IMR-90 (cell line): ENCODE results near the gene KMT2E. TPM values are rescaled to one million over a fixed set of nuclear protein-coding genes. Genes with fewer than 3 reads are reported as not detected.

Experiments used
- ATAC-seq: fragments of 200-7000 bp; cut with Tn5 transposase; 2 replicates; pipeline ENCODE4 v1.9.1; 2020; ENCODE audit warnings: low read depth, mild to moderate bottlenecking, moderate library complexity
- BruUV-seq: library from RNA; stranded (reverse); fragments of 400-500 nt; replicated peaks from 2 replicates; lab custom pipeline; 2021; lab: Mats Ljungman, UMichigan
- CTCF ChIA-PET: fragments of 300-600 bp; formaldehyde crosslinking; extraction: SDS; loops from one replicate; lab custom pipeline; 2021; ENCODE audit warnings: antibody characterized with exemption; lab: Yijun Ruan, JAX
- POLR2A ChIA-PET: fragments of 300-600 bp; sonication (Branson Sonifier 250); formaldehyde crosslinking; loops from one replicate; lab custom pipeline; 2022; ENCODE audit warnings: antibody characterized with exemption; ENCODE audit not compliant: unreplicated experiment; lab: Charles Lee
- DNase-seq: peaks from one replicate; pipeline ENCODE4 v3.0.0; 2013
- H2AFZ ChIP-seq: replicated peaks from 2 replicates; pipeline ENCODE3; 2013; ENCODE audit warnings: low read length, mild to moderate bottlenecking; ENCODE audit not compliant: poor library complexity
- H2AK5ac ChIP-seq: 2 replicates; pipeline ENCODE4 v1.6.1; 2013; ENCODE audit warnings: low read depth, low read length, inconsistent platforms
- H2AK9ac ChIP-seq: replicated peaks from 2 replicates; pipeline ENCODE3; 2013; ENCODE audit warnings: mild to moderate bottlenecking, low read depth, low read length, moderate library complexity; ENCODE audit not compliant: poor library complexity
- H2BK120ac ChIP-seq: 2 replicates; pipeline ENCODE4 v1.6.1; 2013; ENCODE audit warnings: low read depth, low read length, inconsistent platforms
- H2BK15ac ChIP-seq: 3 replicates; pipeline ENCODE4 v1.6.1; 2013; ENCODE audit warnings: low read depth, low read length, inconsistent platforms
- H2BK20ac ChIP-seq: 2 replicates; pipeline ENCODE4 v1.6.1; 2013; ENCODE audit warnings: low read depth, mild to moderate bottlenecking, inconsistent platforms, low read length, moderate library complexity
- H2BK5ac ChIP-seq: 2 replicates; pipeline ENCODE4 v1.6.1; 2013; ENCODE audit warnings: mild to moderate bottlenecking, low read depth, low read length, inconsistent platforms; ENCODE audit not compliant: poor library complexity, severe bottlenecking
- H3K14ac ChIP-seq: replicated peaks from 2 replicates; pipeline ENCODE4 v1.6.1; 2013; ENCODE audit warnings: low read depth, low read length, inconsistent platforms
- H3K18ac ChIP-seq: 2 replicates; pipeline ENCODE4 v1.6.1; 2013; ENCODE audit warnings: low read depth, low read length, control low read depth
- H3K23ac ChIP-seq: 2 replicates; pipeline ENCODE4 v1.6.1; 2013; ENCODE audit warnings: low read depth, low read length, inconsistent platforms
- H3K27ac ChIP-seq: 2 replicates; pipeline ENCODE4 v1.5.1; 2013; ENCODE audit warnings: mild to moderate bottlenecking, control low read depth, low read length; ENCODE audit not compliant: insufficient read depth
- H3K27me3 ChIP-seq: 2 replicates; pipeline ENCODE4 v1.6.1; 2013; ENCODE audit warnings: low read length; ENCODE audit not compliant: control insufficient read depth, insufficient read depth
- H3K36me3 ChIP-seq: 2 replicates; pipeline ENCODE4 v1.6.1; 2013; ENCODE audit warnings: low read length, mixed read lengths; ENCODE audit not compliant: control insufficient read depth, insufficient read depth
- H3K4ac ChIP-seq: 2 replicates; pipeline ENCODE4 v1.6.1; 2013; ENCODE audit warnings: low read depth, low read length, inconsistent platforms
- H3K4me1 ChIP-seq: 2 replicates; pipeline ENCODE4 v1.6.1; 2013; ENCODE audit warnings: low read length, mixed read lengths; ENCODE audit not compliant: control insufficient read depth, insufficient read depth
- H3K4me2 ChIP-seq: 2 replicates; pipeline ENCODE4 v1.6.1; 2013; ENCODE audit warnings: low read depth, mild to moderate bottlenecking, control low read depth, low read length, moderate library complexity
- H3K4me3 ChIP-seq: 2 replicates; pipeline ENCODE4 v1.5.1; 2013; ENCODE audit warnings: low read depth, mild to moderate bottlenecking, control low read depth, low read length, moderate library complexity; ENCODE audit not compliant: insufficient read depth
- H3K56ac ChIP-seq: 2 replicates; pipeline ENCODE4 v1.6.1; 2013; ENCODE audit warnings: low read length, inconsistent platforms; ENCODE audit not compliant: insufficient read depth; ENCODE audit errors: extremely low read depth
- H3K79me1 ChIP-seq, 2 experiments: 2 replicates each; pipeline ENCODE4 v1.6.1; 2013; ENCODE audit warnings: low read length in 2 of 2, inconsistent platforms in 1 of 2, low read depth in 1 of 2
- H3K9ac ChIP-seq: 2 replicates; pipeline ENCODE4 v1.6.1; 2013; ENCODE audit warnings: low read depth, low read length, control low read depth
- H3K9me1 ChIP-seq: 2 replicates; pipeline ENCODE4 v1.6.1; 2013; ENCODE audit warnings: low read length, inconsistent platforms; ENCODE audit not compliant: insufficient read depth
- H3K9me3 ChIP-seq: 2 replicates; pipeline ENCODE4 v1.6.1; 2013; ENCODE audit warnings: low read length; ENCODE audit not compliant: control insufficient read depth, insufficient read depth
- H4K20me1 ChIP-seq: 2 replicates; pipeline ENCODE4 v1.6.1; 2013; ENCODE audit warnings: low read length, inconsistent platforms; ENCODE audit not compliant: insufficient read depth
- H4K5ac ChIP-seq: 2 replicates; pipeline ENCODE4 v1.6.1; 2013; ENCODE audit warnings: mild to moderate bottlenecking, low read depth, low read length, control low read depth
- H4K8ac ChIP-seq, 2 experiments: 2 replicates each; pipeline ENCODE4 v1.6.1; 2013; ENCODE audit warnings: low read depth in 2 of 2, low read length in 2 of 2, control low read depth in 1 of 2, inconsistent platforms in 1 of 2
- H4K91ac ChIP-seq: 2 replicates; pipeline ENCODE4 v1.6.1; 2013; ENCODE audit warnings: low read depth, low read length, inconsistent platforms; ENCODE audit not compliant: insufficient read depth
- NFE2L2 ChIP-seq: fragments of 150-350 bp; IDR thresholded peaks from 2 replicates; pipeline ENCODE4 v1.6.1; 2016; ENCODE audit warnings: low read depth, mild to moderate bottlenecking, low read length
- POLR2A ChIP-seq: IDR thresholded peaks from 2 replicates; pipeline ENCODE4 v1.6.1; 2012; ENCODE audit warnings: mild to moderate bottlenecking, low read depth, low read length
- WGBS, 2 experiments: methylation state at CpG; one replicate each; pipeline versions ENCODE4 v1.1.5 to v1.1.7; 2013; ENCODE audit warnings: missing lambda C conversion rate in 2 of 2; ENCODE audit not compliant: insufficient read length in 1 of 2; ENCODE audit errors: extremely low coverage in 2 of 2; 5-methylcytosine and 5-hydroxymethylcytosine counted together
- dilution Hi-C: fragments of 300-500 bp; cut with HindIII; formaldehyde crosslinking; loops from one replicate; pipeline ENCODE4 v1.14.3; 2018; ENCODE audit warnings: low sequenced_read_pairs; ENCODE audit not compliant: unreplicated experiment
- in situ Hi-C: fragments of 300-500 bp; cut with MboI; formaldehyde crosslinking; loops from 3 replicates; pipeline ENCODE4 v1.14.3; 2019; ENCODE audit warnings: low sequenced_read_pairs, inconsistent platforms, mixed read lengths
- intact Hi-C: fragments of 100-400 bp; cut with micrococcal nuclease; formaldehyde crosslinking; loops from 2 replicates; pipeline ENCODE4 v1.10.0; 2022
- polyA plus RNA-seq, 3 experiments: library from polyadenylated mRNA; depleted of rRNA; stranded (reverse); fragments of >200 nt; gene quantifications; 2 replicates each; pipeline ENCODE4 v1.2.3, GENCODE V29; 2012; ENCODE audit warnings: low replicate concordance in 1 of 3
- total RNA-seq: library from RNA; depleted of rRNA; stranded (reverse); fragments of >200 nt; gene quantifications from 2 replicates; pipeline ENCODE4 v1.2.3, GENCODE V29; 2012

KMT2E gene
- total and polyA plus RNA-seq, 2 of the 4 experiments (the other 2 are of a cell fraction): 16.8 to 79.2 TPM

DNA sequence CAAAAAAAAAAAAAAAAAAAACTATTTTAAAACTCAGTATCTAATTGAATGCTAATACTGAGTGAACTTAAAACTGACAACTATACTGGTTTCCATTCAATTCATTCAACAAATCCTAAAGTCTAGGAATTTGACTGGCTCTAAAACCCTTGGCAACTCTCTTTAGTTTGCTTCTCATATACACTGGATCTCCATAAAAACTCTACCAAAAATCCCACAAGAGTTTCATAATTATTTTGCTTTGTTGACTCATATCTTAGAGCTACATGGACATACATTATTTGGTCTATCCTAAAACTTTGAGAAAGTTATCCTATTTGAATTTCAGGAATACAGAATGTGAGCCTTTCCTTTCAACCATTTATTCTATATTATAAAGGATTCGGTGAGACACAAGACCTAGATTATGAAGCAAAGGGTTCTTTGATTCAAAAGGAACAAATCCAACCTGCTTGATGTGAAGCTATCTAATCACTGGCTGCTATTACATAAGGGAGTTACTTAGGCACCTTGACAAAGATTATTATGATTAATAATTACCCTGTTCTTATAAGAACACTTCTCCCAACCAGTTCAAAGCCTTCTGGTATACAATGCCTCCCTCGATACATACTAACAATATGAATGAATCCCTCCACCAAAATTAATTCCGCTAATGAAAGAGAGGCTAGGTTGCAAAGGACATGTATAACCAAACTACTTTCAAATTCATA, 15.8 kb upstream of the KMT2E start:
- Histone ChIP-seq H2BK15ac (no peak overlapping the region), H2AK5ac (no peak overlapping the region), H3K27ac (no peak overlapping the region), H2AFZ (no peak overlapping the region), H3K9ac (no peak overlapping the region), H3K9me1 (peaks cover 15% of the 10 kb centered on the region), H3K27me3 (no peaks in the 10 kb centered on the region), H3K4me3 (no peak overlapping the region), H3K79me1 (peaks cover 0 to 42% of the 10 kb centered on the region in 2 experiments; a peak in 3 of 4 replicates), H3K9me3 (no peaks in the 10 kb centered on the region), H3K18ac (no peak overlapping the region), H3K4me1 (peaks cover 2% of the 10 kb centered on the region), H4K5ac (no peak overlapping the region), H4K8ac (no peak overlapping the region), H3K14ac (no peak overlapping the region), H2AK9ac (no peak overlapping the region), H2BK20ac (no peak overlapping the region), H3K23ac (no peak overlapping the region), H3K4ac (no peak overlapping the region), H2BK120ac (no peak overlapping the region), H2BK5ac (no peak overlapping the region), H3K4me2 (no peak overlapping the region), H3K56ac (no peak overlapping the region), H4K91ac (no peak overlapping the region), H3K36me3 (peaks cover 9% of the 10 kb centered on the region), H4K20me1 (peaks cover 98% of the 10 kb centered on the region)
- no peak for DNase-seq
- dilution Hi-C loops (no loop called here), intact Hi-C loops (no loop called here), in situ Hi-C loops (no loop called here)
- TF ChIP-seq POLR2A (no peak), NFE2L2 (no peak)
- CTCF ChIA-PET: interaction anchor here (0.6 to 0.7 kb wide), 2 partner anchors 21 to 201 kb away, joined by 3 to 5 read pairs; no protein-coding TSS in a partner anchor
- WGBS, 2 experiments: no CpG with 5 or more reads among the region's 3 CpGs
- POLR2A ChIA-PET: no interaction called here
- no peak for ATAC-seq
- BruUV-seq: no TSS peak
